ENCODE data around the gene GRM1.

DNA sequence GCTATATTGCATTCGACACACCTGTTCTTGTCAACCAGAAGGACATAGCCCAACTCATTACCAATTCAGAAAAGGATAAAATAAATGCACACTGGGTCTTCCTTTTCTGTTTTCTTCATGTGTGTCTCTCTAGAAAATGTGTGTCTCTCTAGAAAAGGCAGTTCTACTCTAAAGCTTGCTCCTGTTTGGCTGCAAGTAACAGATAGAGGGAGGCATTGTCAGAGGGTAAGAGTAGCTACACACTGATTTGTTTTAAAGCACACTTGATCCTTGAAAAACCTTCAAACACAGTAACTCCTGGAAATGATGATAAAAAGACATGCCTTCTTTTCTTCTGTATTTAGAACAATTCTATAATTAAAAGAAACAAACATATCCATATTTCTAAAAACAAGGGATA, 21.3 kb downstream of the GRM1 start:
- TF ChIP-seq, protein P1, sequence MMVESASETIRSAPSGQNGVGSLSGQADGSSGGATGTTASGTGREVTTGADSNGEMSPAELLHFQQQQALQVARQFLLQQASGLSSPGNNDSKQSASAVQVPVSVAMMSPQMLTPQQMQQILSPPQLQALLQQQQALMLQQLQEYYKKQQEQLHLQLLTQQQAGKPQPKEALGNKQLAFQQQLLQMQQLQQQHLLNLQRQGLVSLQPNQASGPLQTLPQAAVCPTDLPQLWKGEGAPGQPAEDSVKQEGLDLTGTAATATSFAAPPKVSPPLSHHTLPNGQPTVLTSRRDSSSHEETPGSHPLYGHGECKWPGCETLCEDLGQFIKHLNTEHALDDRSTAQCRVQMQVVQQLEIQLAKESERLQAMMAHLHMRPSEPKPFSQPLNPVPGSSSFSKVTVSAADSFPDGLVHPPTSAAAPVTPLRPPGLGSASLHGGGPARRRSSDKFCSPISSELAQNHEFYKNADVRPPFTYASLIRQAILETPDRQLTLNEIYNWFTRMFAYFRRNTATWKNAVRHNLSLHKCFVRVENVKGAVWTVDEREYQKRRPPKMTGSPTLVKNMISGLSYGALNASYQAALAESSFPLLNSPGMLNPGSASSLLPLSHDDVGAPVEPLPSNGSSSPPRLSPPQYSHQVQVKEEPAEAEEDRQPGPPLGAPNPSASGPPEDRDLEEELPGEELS (CRISPR knock-in tag; IDR thresholded peaks at IDR 0.05; ENCODE audit: borderline replicate concordance) = no peak
- TF ChIP-seq ESRRA (IDR thresholded peaks at IDR 0.05; ENCODE audit: borderline replicate concordance, low read depth) (no peak), CHD4 (IDR thresholded peaks at IDR 0.05; ENCODE audit: insufficient read depth, insufficient replicate concordance, low read depth, low read length, poor library complexity, severe bottlenecking) (no peak), NFATC3 (IDR thresholded peaks at IDR 0.05) (no peak), ZC3H8 (IDR thresholded peaks at IDR 0.05) (no peak), TCF7 (IDR thresholded peaks at IDR 0.05; ENCODE audit: borderline replicate concordance) (no peak), RAD21 (CRISPR knock-in tag; conservative IDR thresholded peaks at IDR 0.05 in 1 of 2, IDR thresholded peaks at IDR 0.05 in 1 of 2) (no peak), TRIM24 (IDR thresholded peaks at IDR 0.05) (no peak), POLR2G (IDR thresholded peaks at IDR 0.05; ENCODE audit: low read depth, low read length) (no peak)
